OCI-LY7 (cell line): Measurements from ENCODE around the gene PIEZO2.

Experiments
- EZH2phosphoT487 ChIP-seq: fragments of 200-600 bp; sonication (generic); IDR thresholded peaks from 2 replicates; pipeline ENCODE4 v1.6.1; 2018; ENCODE audit warnings: low read depth, borderline replicate concordance, mild to moderate bottlenecking, mixed run types, antibody characterized with exemption, low read length, moderate library complexity, mixed read lengths
- TF ChIP-seq, protein P1 (sequence below): fragments of 200-600 bp; sonication (generic); conservative IDR thresholded peaks from 2 replicates; pipeline ENCODE4 v1.5.1; 2014; ENCODE audit warnings: mild to moderate bottlenecking, antibody characterized with exemption, low read length, moderate library complexity, mixed read lengths

DNA sequence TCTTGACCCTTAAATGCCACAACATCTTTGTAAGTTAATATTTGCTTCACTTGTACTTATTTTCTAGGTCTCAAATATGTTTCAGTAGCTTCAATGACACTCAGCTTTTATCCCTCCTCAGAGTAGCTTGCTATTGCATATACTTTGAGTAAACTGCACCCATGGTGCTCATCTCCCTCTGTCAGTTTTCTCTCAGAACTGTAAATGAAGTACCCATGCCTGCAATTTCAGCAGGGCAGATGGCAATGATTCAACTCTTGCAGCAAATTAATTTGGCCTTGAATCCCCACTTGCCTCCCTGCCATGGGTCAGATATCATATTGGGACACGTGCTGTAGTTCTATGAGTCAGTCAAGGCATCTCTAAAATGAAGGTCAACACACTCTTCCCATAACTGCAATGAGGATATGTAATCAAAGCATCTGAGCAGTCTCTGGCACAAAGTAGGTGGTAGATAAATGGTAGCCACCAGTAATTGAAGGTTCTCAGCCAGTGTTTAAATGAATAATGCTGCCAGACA is 225.8 kb downstream of the PIEZO2 start:
- TF ChIP-seq, protein P1, sequence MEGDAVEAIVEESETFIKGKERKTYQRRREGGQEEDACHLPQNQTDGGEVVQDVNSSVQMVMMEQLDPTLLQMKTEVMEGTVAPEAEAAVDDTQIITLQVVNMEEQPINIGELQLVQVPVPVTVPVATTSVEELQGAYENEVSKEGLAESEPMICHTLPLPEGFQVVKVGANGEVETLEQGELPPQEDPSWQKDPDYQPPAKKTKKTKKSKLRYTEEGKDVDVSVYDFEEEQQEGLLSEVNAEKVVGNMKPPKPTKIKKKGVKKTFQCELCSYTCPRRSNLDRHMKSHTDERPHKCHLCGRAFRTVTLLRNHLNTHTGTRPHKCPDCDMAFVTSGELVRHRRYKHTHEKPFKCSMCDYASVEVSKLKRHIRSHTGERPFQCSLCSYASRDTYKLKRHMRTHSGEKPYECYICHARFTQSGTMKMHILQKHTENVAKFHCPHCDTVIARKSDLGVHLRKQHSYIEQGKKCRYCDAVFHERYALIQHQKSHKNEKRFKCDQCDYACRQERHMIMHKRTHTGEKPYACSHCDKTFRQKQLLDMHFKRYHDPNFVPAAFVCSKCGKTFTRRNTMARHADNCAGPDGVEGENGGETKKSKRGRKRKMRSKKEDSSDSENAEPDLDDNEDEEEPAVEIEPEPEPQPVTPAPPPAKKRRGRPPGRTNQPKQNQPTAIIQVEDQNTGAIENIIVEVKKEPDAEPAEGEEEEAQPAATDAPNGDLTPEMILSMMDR: no peak
- no peak for TF ChIP-seq EZH2phosphoT487
